GM12873 (cell line): ENCODE data around the gene EFR3B.

Source experiments
- CTCF ChIP-seq: IDR thresholded peaks from 2 replicates; pipeline ENCODE4 v1.5.1; 2012; ENCODE audit warnings: low read depth, mild to moderate bottlenecking, moderate library complexity, low read length, control low read depth; ENCODE audit not compliant: insufficient read depth; ENCODE audit errors: missing control alignments

EFR3B gene

GRCh38 chr2:25063876-25064660, 22.2 kb downstream of the EFR3B start:
- TF ChIP-seq CTCF = no peak

GRCh38 chr2:25065768-25066167, 23.9 kb downstream of the EFR3B start:
- TF ChIP-seq CTCF = no peak

- TF ChIP-seq CTCF = no peak
Measured at GRCh38 chr2:25066455-25066854, 24.6 kb downstream of the EFR3B start.

GRCh38 chr2:25068217-25068616, 26.3 kb downstream of the EFR3B start:
- TF ChIP-seq CTCF = no peak

- TF ChIP-seq CTCF = no peak
Measured at GRCh38 chr2:25071966-25072365, 30.1 kb downstream of the EFR3B start.

GRCh38 chr2:25072606-25073005, 30.7 kb downstream of the EFR3B start:
- no peak for TF ChIP-seq CTCF

GRCh38 chr2:25073025-25073424, 31.1 kb downstream of the EFR3B start:
- no peak for TF ChIP-seq CTCF

- TF ChIP-seq CTCF = no peak
Measured at GRCh38 chr2:25073914-25074313, 32.0 kb downstream of the EFR3B start.
